ENCODE data around the gene CHRNA1.

- TF ChIP-seq CTCF (IDR thresholded peaks at IDR 0.05) (no peak), POLR2A (IDR thresholded peaks at IDR 0.05) (no peak)
These were observed 47.0 kb downstream of the CHRNA1 start for GRCh38 chr2:174717273-174717672.

All from esophagus squamous epithelium (tissue), 4 donors.